ENCODE results near the gene UBA1. TPM values are rescaled to one million over a fixed set of nuclear protein-coding genes. Genes with fewer than 3 reads are reported as not detected.

The UBA1 gene
- total and polyA plus RNA-seq, 4 experiments from 2014 or later, result 129 to 167 (median 142) TPM

GRCh38 chrX:47170861-47171692 lies 22.6 kb upstream of the UBA1 start:
- no peak for DNase-seq

DNA sequence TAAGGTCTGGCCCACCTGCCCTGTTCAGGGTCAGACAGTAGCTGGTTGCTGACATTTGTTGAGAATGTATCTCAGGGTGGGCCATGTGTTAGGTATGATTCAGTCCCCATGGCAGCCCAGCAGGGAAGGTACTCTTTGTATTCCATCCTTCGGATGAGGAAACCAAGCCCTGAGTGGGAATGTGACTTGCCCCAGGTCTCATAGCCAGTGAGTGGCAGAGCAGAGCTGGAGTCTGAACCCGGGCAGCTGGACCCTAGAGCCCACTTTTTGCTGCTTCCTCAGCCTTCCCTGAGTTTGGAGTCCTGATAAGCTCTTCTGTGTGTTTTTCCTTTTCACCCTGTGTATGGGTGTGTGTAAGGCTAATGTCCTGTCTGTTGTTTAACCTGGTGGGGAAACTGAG lies 21.6 kb upstream of the UBA1 start:
- Mint-ChIP-seq H3K4me1 (peaks cover 0 to 2% (median 0%) of the 10 kb centered on the region in 4 donors), H3K9me3 (peaks cover 0 to 1% (median 0%) of the 10 kb centered on the region in 8 donors), H3K27me3 (no peaks in the 10 kb centered on the region), H3K27ac (no peak overlapping the region), H3K36me3 (peaks cover 17 to 25% of the 10 kb centered on the region in 2 donors), H3K4me3 (no peak overlapping the region)
- CTCF ChIA-PET (ENCODE audit: partially characterized antibody), result no interaction called here
- H3K27me3 ChIP-seq (ENCODE audit: insufficient read depth, low read length), result no peaks in the 10 kb centered on the region
- no peak overlapping the region for H3K27ac ChIP-seq (ENCODE audit: low read depth, low read length)
- intact Hi-C loops (cut with micrococcal nuclease), result no loop called here
- no peak overlapping the region for H3K4me3 ChIP-seq (ENCODE audit: low read length in 2 of 2)
- H3K4me1 ChIP-seq (ENCODE audit: insufficient read depth, low read length), result no peaks in the 10 kb centered on the region
- no peaks in the 10 kb centered on the region for H3K9me3 ChIP-seq (ENCODE audit: control insufficient read depth in 1 of 2, low read length in 2 of 2)
- H3K36me3 ChIP-seq (ENCODE audit: insufficient read depth, low read length), result peaks cover 25% of the 10 kb centered on the region
- DNase-seq, result no peak
- POLR2A ChIA-PET (ENCODE audit: partially characterized antibody), result interaction anchor here (2.1 kb wide), 1 partner anchor 27 kb away, joined by 8 read pairs; the partner anchor contains the start of genes NDUFB11 and RBM10

More at GRCh38 chrX:47170861-47171692, 22.6 kb upstream of the UBA1 start:
- peaks cover 0 to 2% (median 0%) of the 10 kb centered on the region in 4 donors for H3K4me1 Mint-ChIP-seq
- H3K9me3 ChIP-seq (ENCODE audit: control insufficient read depth in 1 of 2, low read length in 2 of 2), result no peaks in the 10 kb centered on the region
- peaks cover 10 to 17% of the 10 kb centered on the region in 2 donors for H3K36me3 Mint-ChIP-seq
- H3K9me3 Mint-ChIP-seq, result peaks cover 0 to 1% (median 0%) of the 10 kb centered on the region in 8 donors
- H3K36me3 ChIP-seq (ENCODE audit: insufficient read depth, low read length), result peaks cover 17% of the 10 kb centered on the region
- no peaks in the 10 kb centered on the region for H3K27me3 ChIP-seq (ENCODE audit: insufficient read depth, low read length)
- no peak overlapping the region for H3K27ac ChIP-seq (ENCODE audit: low read depth, low read length)
- no peak overlapping the region for H3K4me3 Mint-ChIP-seq
- H3K4me1 ChIP-seq (ENCODE audit: insufficient read depth, low read length), result no peaks in the 10 kb centered on the region
- peak overlapping the region in 1 of 7 donors; percentile 10 for H3K27ac Mint-ChIP-seq
- ChIA-PET CTCF (ENCODE audit: partially characterized antibody) (no interaction called here), POLR2A (ENCODE audit: partially characterized antibody) (interaction anchor here (2.1 kb wide), 1 partner anchor 26 kb away, joined by 8 read pairs; the partner anchor contains the start of genes NDUFB11 and RBM10)
- no peak overlapping the region for H3K4me3 ChIP-seq (ENCODE audit: low read length in 2 of 2)
- intact Hi-C loops (cut with micrococcal nuclease), result no loop called here
- no peaks in the 10 kb centered on the region for H3K27me3 Mint-ChIP-seq

DNA sequence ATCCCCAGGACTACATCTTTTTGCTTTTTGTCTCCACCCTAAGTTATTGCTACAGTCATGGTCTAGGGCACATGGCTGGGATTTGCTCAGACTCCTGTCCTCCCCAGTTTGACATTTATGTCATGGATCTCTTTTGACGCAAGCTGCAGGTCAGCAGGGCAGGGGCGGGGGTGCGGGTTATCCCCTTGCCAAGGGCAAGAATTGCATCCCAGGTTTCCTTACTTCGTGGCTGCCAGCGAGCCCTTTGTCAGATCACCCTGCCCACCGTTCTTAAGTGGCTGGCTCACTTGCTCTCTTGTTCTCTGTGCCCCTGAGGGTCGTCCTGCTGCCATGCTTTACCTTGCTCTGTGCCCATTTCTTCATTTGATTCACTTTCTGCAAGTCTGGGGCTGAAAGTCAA lies 21.1 kb upstream of the UBA1 start:
- Mint-ChIP-seq H3K27ac (no peak overlapping the region), H3K36me3 (peaks cover 17 to 25% of the 10 kb centered on the region in 2 donors), H3K4me3 (no peak overlapping the region), H3K27me3 (no peaks in the 10 kb centered on the region), H3K4me1 (peaks cover 0 to 2% (median 0%) of the 10 kb centered on the region in 4 donors), H3K9me3 (peaks cover 0 to 1% (median 0%) of the 10 kb centered on the region in 8 donors)
- no peak for DNase-seq
- intact Hi-C loops (cut with micrococcal nuclease), result no loop called here
- Histone ChIP-seq H3K9me3 (ENCODE audit: control insufficient read depth in 1 of 2, low read length in 2 of 2) (no peaks in the 10 kb centered on the region), H3K36me3 (ENCODE audit: insufficient read depth, low read length) (peaks cover 25% of the 10 kb centered on the region), H3K4me1 (ENCODE audit: insufficient read depth, low read length) (no peaks in the 10 kb centered on the region), H3K4me3 (ENCODE audit: low read length in 2 of 2) (no peak overlapping the region), H3K27ac (ENCODE audit: low read depth, low read length) (no peak overlapping the region), H3K27me3 (ENCODE audit: insufficient read depth, low read length) (no peaks in the 10 kb centered on the region)
- POLR2A ChIA-PET (ENCODE audit: partially characterized antibody), result interaction anchor here (1.5 to 2.0 kb wide), 2 partner anchors 18 to 27 kb away, joined by 3 to 7 read pairs; partner anchors contain the start of gene RBM10
- CTCF ChIA-PET (ENCODE audit: partially characterized antibody), result no interaction called here

- no peak overlapping the region for H3K4me3 ChIP-seq (ENCODE audit: low read length in 2 of 2)
- no peak for DNase-seq
- H3K27me3 ChIP-seq (ENCODE audit: insufficient read depth, low read length), result no peaks in the 10 kb centered on the region
- peaks cover 25% of the 10 kb centered on the region for H3K36me3 ChIP-seq (ENCODE audit: insufficient read depth, low read length)
- no peak overlapping the region for H3K27ac ChIP-seq (ENCODE audit: low read depth, low read length)
- ChIA-PET CTCF (ENCODE audit: partially characterized antibody) (no interaction called here), POLR2A (ENCODE audit: partially characterized antibody) (interaction anchor here (1.5 to 2.0 kb wide), 2 partner anchors 18 to 28 kb away, joined by 3 to 7 read pairs; partner anchors contain the start of gene RBM10)
- Mint-ChIP-seq H3K4me3 (no peak overlapping the region), H3K4me1 (no peaks in the 10 kb centered on the region), H3K27ac (no peak overlapping the region), H3K9me3 (peaks cover 0 to 1% (median 0%) of the 10 kb centered on the region in 8 donors), H3K36me3 (peaks cover 21 to 30% of the 10 kb centered on the region in 2 donors), H3K27me3 (no peaks in the 10 kb centered on the region)
- H3K4me1 ChIP-seq (ENCODE audit: insufficient read depth, low read length), result no peaks in the 10 kb centered on the region
- H3K9me3 ChIP-seq (ENCODE audit: control insufficient read depth in 1 of 2, low read length in 2 of 2), result no peaks in the 10 kb centered on the region
- intact Hi-C loops (cut with micrococcal nuclease), result no loop called here
Measured at GRCh38 chrX:47172971-47173792, 20.4 kb upstream of the UBA1 start.

- ChIA-PET POLR2A (ENCODE audit: partially characterized antibody) (interaction anchor here (2.0 kb wide), 1 partner anchor 16 kb away, joined by 7 read pairs; no protein-coding TSS in a partner anchor), CTCF (ENCODE audit: partially characterized antibody) (no interaction called here)
- intact Hi-C loops (cut with micrococcal nuclease), result no loop called here
- Histone ChIP-seq H3K27me3 (ENCODE audit: insufficient read depth, low read length) (no peaks in the 10 kb centered on the region), H3K36me3 (ENCODE audit: insufficient read depth, low read length) (peaks cover 35% of the 10 kb centered on the region), H3K9me3 (ENCODE audit: control insufficient read depth in 1 of 2, low read length in 2 of 2) (no peaks in the 10 kb centered on the region), H3K4me3 (ENCODE audit: low read length in 2 of 2) (no peak overlapping the region), H3K27ac (ENCODE audit: low read depth, low read length) (no peak overlapping the region), H3K4me1 (ENCODE audit: insufficient read depth, low read length) (no peaks in the 10 kb centered on the region)
- H3K4me1 Mint-ChIP-seq, result no peaks in the 10 kb centered on the region
- peaks cover 21 to 29% of the 10 kb centered on the region in 2 donors for H3K36me3 Mint-ChIP-seq
- DNase-seq, result no peak
- H3K4me3 Mint-ChIP-seq, result no peak overlapping the region
- H3K9me3 Mint-ChIP-seq, result peaks cover 0 to 1% (median 0%) of the 10 kb centered on the region in 8 donors
- no peaks in the 10 kb centered on the region for H3K27me3 Mint-ChIP-seq
- H3K27ac Mint-ChIP-seq, result no peak overlapping the region
Measured at GRCh38 chrX:47174376-47174775, 19.3 kb upstream of the UBA1 start.

DNA sequence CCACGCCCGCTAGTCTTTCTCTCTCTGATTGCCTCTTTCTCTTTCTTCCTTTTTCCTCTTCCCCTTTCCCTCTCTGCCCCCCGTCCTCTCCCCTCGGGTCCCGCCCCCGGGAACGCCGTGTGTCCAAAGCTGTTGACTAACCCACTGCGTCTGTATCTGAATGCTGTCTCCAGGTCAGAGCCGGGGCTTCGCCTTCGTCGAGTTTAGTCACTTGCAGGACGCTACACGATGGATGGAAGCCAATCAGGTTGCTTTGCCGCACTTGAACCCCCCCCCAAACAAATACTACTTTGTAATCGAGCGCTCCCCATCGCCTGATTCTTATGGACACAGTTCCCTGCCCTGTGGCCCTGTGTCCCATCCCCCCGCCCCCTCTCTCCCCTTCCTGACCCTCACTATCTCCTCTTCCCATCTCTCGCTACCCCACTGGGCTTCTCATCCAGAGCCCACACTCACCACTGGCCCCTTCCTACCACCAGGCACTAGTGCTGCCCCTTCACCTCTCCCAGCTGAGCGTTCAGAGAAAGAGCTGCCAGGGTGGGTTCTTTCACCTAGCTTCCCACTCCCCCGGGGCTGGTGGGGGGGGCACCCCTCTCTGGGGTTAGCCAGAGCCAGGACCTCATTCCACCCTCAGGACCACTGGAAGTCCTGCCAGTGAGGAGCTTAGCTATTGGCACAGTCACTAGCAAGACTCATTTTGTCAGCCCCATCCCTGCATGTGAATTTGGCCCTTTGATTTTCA lies 18.6 kb upstream of the UBA1 start:
- Mint-ChIP-seq H3K27me3 (no peaks in the 10 kb centered on the region), H3K9me3 (peaks cover 0 to 1% (median 0%) of the 10 kb centered on the region in 8 donors), H3K4me3 (no peak overlapping the region), H3K4me1 (no peaks in the 10 kb centered on the region), H3K36me3 (peaks cover 21 to 32% of the 10 kb centered on the region in 2 donors), H3K27ac (no peak overlapping the region)
- no peaks in the 10 kb centered on the region for H3K27me3 ChIP-seq (ENCODE audit: insufficient read depth, low read length)
- DNase-seq, result no peak
- H3K4me1 ChIP-seq (ENCODE audit: insufficient read depth, low read length), result no peaks in the 10 kb centered on the region
- no peak overlapping the region for H3K27ac ChIP-seq (ENCODE audit: low read depth, low read length)
- H3K36me3 ChIP-seq (ENCODE audit: insufficient read depth, low read length), result peaks cover 36% of the 10 kb centered on the region
- H3K9me3 ChIP-seq (ENCODE audit: control insufficient read depth in 1 of 2, low read length in 2 of 2), result no peaks in the 10 kb centered on the region
- no peak overlapping the region for H3K4me3 ChIP-seq (ENCODE audit: low read length in 2 of 2)
- ChIA-PET POLR2A (ENCODE audit: partially characterized antibody) (no interaction called here), CTCF (ENCODE audit: partially characterized antibody) (no interaction called here)
- intact Hi-C loops (cut with micrococcal nuclease), result no loop called here

Data from CD4-positive, alpha-beta memory T cell (primary cell).